ENCODE measurements around the gene GSG1.

GSG1 gene

GRCh38 chr12:13141686-13142085, 38.2 kb upstream of the GSG1 start:
- Histone ChIP-seq H3K9ac (ENCODE audit: low read length in 2 of 2) (no peak overlapping the region), H3K4me1 (ENCODE audit: control insufficient read depth, insufficient read depth, low read length) (no peaks in the 10 kb centered on the region)

DNA sequence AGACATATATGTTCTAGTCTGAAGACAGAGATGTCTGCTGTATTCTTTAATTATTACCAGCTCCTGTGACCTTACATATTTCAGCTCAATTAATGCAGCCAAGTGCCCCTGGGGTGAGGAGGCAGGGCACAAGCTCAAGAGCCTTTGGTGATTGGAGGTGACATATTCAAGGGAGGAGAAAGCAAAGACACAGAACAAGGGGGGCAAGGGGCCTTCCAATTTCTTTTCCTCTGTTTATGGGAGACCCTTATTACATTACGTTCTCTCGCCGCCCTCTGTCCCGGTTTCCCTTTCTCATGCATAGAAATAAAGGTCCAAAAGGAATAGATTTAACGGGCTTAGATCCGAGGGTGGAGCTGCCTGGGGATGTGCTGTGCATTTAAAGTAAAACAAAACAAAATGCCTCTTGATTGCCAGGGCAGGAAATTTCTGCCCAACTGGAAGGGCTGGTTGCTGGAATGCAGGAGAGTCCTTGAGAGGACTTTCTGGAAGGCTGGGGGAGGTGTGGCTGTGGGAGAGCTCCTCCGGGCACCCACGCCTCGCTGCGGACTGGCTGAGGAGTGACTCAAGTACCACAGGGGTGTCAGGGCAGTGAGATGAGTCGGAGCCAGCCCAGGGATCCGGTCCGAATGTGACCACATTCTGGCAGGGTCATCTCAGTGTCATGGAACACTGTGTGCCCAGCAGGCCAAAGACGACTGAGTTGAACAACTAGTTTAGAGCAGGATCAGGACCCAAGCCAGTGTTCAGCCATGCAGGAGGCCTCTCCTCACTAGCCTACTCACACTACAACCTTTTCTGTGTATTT, 32.1 kb upstream of the GSG1 start:
- H3K36me3 ChIP-seq (ENCODE audit: control insufficient read depth in 2 of 2, insufficient read depth in 2 of 2, low read length in 2 of 2): no peaks in the 10 kb centered on the region
- no peak overlapping the region for H3K9ac ChIP-seq (ENCODE audit: low read length in 2 of 2)
- no peaks in the 10 kb centered on the region for H3K4me1 ChIP-seq (ENCODE audit: control insufficient read depth, insufficient read depth, low read length)
- no peaks in the 10 kb centered on the region for H3K9me3 ChIP-seq (ENCODE audit: control insufficient read depth in 2 of 2, low read length in 2 of 2)
- no peak overlapping the region for H3K27ac ChIP-seq (ENCODE audit: low read length)
- no peak overlapping the region for H3K4me3 ChIP-seq (ENCODE audit: low read length in 2 of 2)
- H3K27me3 ChIP-seq (ENCODE audit: control insufficient read depth in 1 of 2, insufficient read depth in 2 of 2, low read length in 2 of 2): no peaks in the 10 kb centered on the region

More at GRCh38 chr12:13141686-13142085, 38.2 kb upstream of the GSG1 start:
- no peak overlapping the region for H3K4me3 ChIP-seq (ENCODE audit: low read length in 2 of 2)
- H3K27ac ChIP-seq (ENCODE audit: low read length): no peak overlapping the region
- H3K27me3 ChIP-seq (ENCODE audit: control insufficient read depth in 1 of 2, insufficient read depth in 2 of 2, low read length in 2 of 2): no peaks in the 10 kb centered on the region
- H3K9me3 ChIP-seq (ENCODE audit: control insufficient read depth in 2 of 2, low read length in 2 of 2): no peaks in the 10 kb centered on the region
- H3K36me3 ChIP-seq (ENCODE audit: control insufficient read depth in 2 of 2, insufficient read depth in 2 of 2, low read length in 2 of 2): no peaks in the 10 kb centered on the region

DNA sequence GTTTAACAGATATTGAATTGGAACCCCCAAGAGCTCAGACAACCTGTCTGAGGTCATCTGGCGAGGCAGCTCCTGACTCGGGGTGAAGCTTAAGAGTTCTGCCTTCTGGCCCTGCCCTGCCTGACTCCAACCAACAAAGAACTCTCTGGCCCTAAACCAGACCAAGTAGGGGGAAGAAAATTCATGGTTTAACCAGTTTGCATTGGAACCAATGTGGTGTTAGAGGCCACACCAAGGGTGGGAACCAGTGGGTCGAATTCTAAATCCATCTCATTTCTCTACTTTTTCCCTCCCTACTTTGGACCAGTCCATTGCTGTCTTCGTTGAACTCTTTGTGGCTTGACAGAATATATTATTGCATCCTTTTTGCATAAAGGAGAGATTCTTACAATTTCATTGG, 30.4 kb upstream of the GSG1 start:
- H3K27me3 ChIP-seq (ENCODE audit: control insufficient read depth in 1 of 2, insufficient read depth in 2 of 2, low read length in 2 of 2): no peaks in the 10 kb centered on the region
- no peaks in the 10 kb centered on the region for H3K4me1 ChIP-seq (ENCODE audit: control insufficient read depth, insufficient read depth, low read length)
- no peak overlapping the region for H3K9ac ChIP-seq (ENCODE audit: low read length in 2 of 2)
- H3K9me3 ChIP-seq (ENCODE audit: control insufficient read depth in 2 of 2, low read length in 2 of 2): no peaks in the 10 kb centered on the region
- no peak overlapping the region for H3K4me3 ChIP-seq (ENCODE audit: low read length in 2 of 2)
- H3K27ac ChIP-seq (ENCODE audit: low read length): no peak overlapping the region
- H3K36me3 ChIP-seq (ENCODE audit: control insufficient read depth in 2 of 2, insufficient read depth in 2 of 2, low read length in 2 of 2): no peaks in the 10 kb centered on the region

- Histone ChIP-seq H3K4me1 (ENCODE audit: control insufficient read depth, insufficient read depth, low read length) (no peaks in the 10 kb centered on the region), H3K4me3 (ENCODE audit: low read length in 2 of 2) (no peak overlapping the region), H3K9me3 (ENCODE audit: control insufficient read depth in 2 of 2, low read length in 2 of 2) (no peaks in the 10 kb centered on the region), H3K27ac (ENCODE audit: low read length) (no peak overlapping the region), H3K27me3 (ENCODE audit: control insufficient read depth in 1 of 2, insufficient read depth in 2 of 2, low read length in 2 of 2) (no peaks in the 10 kb centered on the region), H3K9ac (ENCODE audit: low read length in 2 of 2) (no peak overlapping the region), H3K36me3 (ENCODE audit: control insufficient read depth in 2 of 2, insufficient read depth in 2 of 2, low read length in 2 of 2) (no peaks in the 10 kb centered on the region)
Observed at GRCh38 chr12:13130981-13131380, 27.5 kb upstream of the GSG1 start.

DNA sequence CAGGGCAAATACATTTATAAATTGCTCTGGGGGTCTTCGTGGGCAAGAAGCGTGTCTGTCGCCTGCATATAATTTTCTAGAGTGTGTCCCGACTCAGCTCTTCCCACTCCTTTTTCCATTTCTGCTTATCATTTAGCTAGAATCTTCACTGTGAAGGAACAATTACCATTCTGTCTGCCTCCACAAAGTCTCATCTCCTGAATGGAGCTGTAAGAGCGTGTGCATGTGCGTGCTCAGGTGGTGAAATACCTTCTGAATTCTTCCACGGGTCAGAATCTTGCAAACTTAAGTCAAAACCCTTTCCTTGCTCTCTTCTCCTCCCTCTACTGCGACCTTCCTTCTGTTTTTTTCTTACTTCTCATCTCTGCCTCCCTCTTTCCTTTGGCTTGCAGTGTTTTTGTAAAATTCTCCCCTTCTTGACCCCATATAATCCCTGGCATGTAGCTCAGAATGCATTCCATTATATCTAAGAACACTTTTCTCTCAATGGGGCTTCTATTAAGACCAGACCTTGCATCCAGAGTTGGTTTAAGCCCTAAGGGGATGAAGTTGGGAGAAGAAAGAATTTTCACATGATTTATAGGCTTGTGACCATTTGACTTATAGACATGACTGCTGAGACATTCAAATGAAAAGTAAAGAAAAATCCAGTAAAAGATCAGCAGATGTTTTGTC, 25.0 kb upstream of the GSG1 start:
- Histone ChIP-seq H3K4me3 (ENCODE audit: low read length in 2 of 2) (no peak overlapping the region), H3K27me3 (ENCODE audit: control insufficient read depth in 1 of 2, insufficient read depth in 2 of 2, low read length in 2 of 2) (no peaks in the 10 kb centered on the region), H3K4me1 (ENCODE audit: control insufficient read depth, insufficient read depth, low read length) (no peaks in the 10 kb centered on the region), H3K9me3 (ENCODE audit: control insufficient read depth in 2 of 2, low read length in 2 of 2) (no peaks in the 10 kb centered on the region), H3K36me3 (ENCODE audit: control insufficient read depth in 2 of 2, insufficient read depth in 2 of 2, low read length in 2 of 2) (no peaks in the 10 kb centered on the region), H3K27ac (ENCODE audit: low read length) (no peak overlapping the region), H3K9ac (ENCODE audit: low read length in 2 of 2) (no peak overlapping the region)

DNA sequence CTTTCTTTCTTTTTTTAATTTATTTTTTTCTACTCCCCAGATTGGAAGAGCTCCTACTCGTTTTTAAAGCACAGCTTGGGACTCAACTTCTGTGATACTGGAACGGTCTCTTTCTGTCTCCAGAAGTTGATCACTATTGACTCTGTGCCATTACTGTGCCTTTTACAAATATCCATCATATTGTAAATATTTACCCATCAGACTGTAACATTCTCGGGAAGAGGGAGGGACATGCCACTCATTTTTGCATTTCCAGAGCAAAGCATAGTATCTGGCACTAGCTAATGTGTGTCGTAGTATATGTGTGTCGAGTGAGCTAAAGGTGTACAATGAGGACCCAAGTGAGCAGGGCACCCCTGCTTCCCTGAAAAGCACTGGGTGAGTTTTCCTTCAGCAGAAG, 24.0 kb upstream of the GSG1 start:
- Histone ChIP-seq H3K4me3 (ENCODE audit: low read length in 2 of 2) (no peak overlapping the region), H3K9ac (ENCODE audit: low read length in 2 of 2) (no peak overlapping the region), H3K27ac (ENCODE audit: low read length) (no peak overlapping the region), H3K27me3 (ENCODE audit: control insufficient read depth in 1 of 2, insufficient read depth in 2 of 2, low read length in 2 of 2) (no peaks in the 10 kb centered on the region), H3K36me3 (ENCODE audit: control insufficient read depth in 2 of 2, insufficient read depth in 2 of 2, low read length in 2 of 2) (no peaks in the 10 kb centered on the region), H3K9me3 (ENCODE audit: control insufficient read depth in 2 of 2, low read length in 2 of 2) (no peaks in the 10 kb centered on the region), H3K4me1 (ENCODE audit: control insufficient read depth, insufficient read depth, low read length) (no peaks in the 10 kb centered on the region)

- Histone ChIP-seq H3K4me3 (ENCODE audit: low read length in 2 of 2) (no peak overlapping the region), H3K9me3 (ENCODE audit: control insufficient read depth in 2 of 2, low read length in 2 of 2) (no peaks in the 10 kb centered on the region), H3K4me1 (ENCODE audit: control insufficient read depth, insufficient read depth, low read length) (no peaks in the 10 kb centered on the region), H3K27ac (ENCODE audit: low read length) (no peak overlapping the region), H3K9ac (ENCODE audit: low read length in 2 of 2) (no peak overlapping the region), H3K27me3 (ENCODE audit: control insufficient read depth in 1 of 2, insufficient read depth in 2 of 2, low read length in 2 of 2) (no peaks in the 10 kb centered on the region), H3K36me3 (ENCODE audit: control insufficient read depth in 2 of 2, insufficient read depth in 2 of 2, low read length in 2 of 2) (no peaks in the 10 kb centered on the region)
Observed at GRCh38 chr12:13126494-13126893, 23.0 kb upstream of the GSG1 start.

DNA sequence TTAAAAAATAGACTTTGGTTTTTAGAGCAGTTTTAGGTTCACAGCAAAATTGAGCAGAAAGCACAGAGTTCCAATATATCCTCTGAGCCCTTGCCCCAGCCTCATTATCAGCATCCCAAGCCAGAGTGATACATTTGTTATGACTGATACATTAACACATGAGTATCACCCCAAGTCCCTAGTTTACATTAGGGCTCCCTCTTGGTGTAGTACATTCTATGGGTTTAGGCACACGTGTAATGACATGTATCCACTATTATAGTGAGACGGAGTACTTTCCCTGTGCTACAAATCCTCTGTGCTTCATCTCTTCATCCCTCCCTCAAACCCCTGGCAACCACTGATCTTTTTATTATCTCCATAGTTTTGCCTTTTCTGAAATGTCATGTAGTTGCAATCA, 22.5 kb upstream of the GSG1 start:
- Histone ChIP-seq H3K27ac (ENCODE audit: low read length) (no peak overlapping the region), H3K4me1 (ENCODE audit: control insufficient read depth, insufficient read depth, low read length) (no peaks in the 10 kb centered on the region), H3K27me3 (ENCODE audit: control insufficient read depth in 1 of 2, insufficient read depth in 2 of 2, low read length in 2 of 2) (no peaks in the 10 kb centered on the region), H3K9ac (ENCODE audit: low read length in 2 of 2) (no peak overlapping the region), H3K9me3 (ENCODE audit: control insufficient read depth in 2 of 2, low read length in 2 of 2) (no peaks in the 10 kb centered on the region), H3K36me3 (ENCODE audit: control insufficient read depth in 2 of 2, insufficient read depth in 2 of 2, low read length in 2 of 2) (no peaks in the 10 kb centered on the region), H3K4me3 (ENCODE audit: low read length in 2 of 2) (no peak overlapping the region)

GRCh38 chr12:13124656-13125505, 21.4 kb upstream of the GSG1 start:
- no peak overlapping the region for H3K9ac ChIP-seq (ENCODE audit: low read length in 2 of 2)
- no peaks in the 10 kb centered on the region for H3K9me3 ChIP-seq (ENCODE audit: control insufficient read depth in 2 of 2, low read length in 2 of 2)
- H3K27ac ChIP-seq (ENCODE audit: low read length): no peak overlapping the region
- no peaks in the 10 kb centered on the region for H3K27me3 ChIP-seq (ENCODE audit: control insufficient read depth in 1 of 2, insufficient read depth in 2 of 2, low read length in 2 of 2)
- no peak overlapping the region for H3K4me3 ChIP-seq (ENCODE audit: low read length in 2 of 2)
- H3K36me3 ChIP-seq (ENCODE audit: control insufficient read depth in 2 of 2, insufficient read depth in 2 of 2, low read length in 2 of 2): no peaks in the 10 kb centered on the region
- no peaks in the 10 kb centered on the region for H3K4me1 ChIP-seq (ENCODE audit: control insufficient read depth, insufficient read depth, low read length)

DNA sequence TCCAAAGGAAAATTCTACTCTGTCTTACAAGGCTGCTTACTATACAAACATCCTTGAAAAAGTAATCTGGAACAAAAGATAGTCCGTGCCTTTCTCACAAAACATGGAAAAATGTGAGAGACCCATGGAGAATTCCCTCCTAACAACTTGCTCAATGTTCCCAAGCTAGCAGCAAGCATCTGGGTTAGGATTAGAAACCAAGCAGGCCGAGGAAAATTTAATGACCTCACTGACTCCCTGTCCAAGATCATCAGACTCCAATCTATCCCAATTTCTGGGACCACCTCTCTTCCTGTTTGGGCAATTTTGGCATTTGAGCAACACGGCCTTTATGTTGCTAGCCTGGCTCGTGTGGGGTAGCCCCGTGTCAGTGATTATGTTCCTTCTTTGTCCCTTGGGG, 18.1 kb upstream of the GSG1 start:
- no peak overlapping the region for H3K9ac ChIP-seq (ENCODE audit: low read length in 2 of 2)
- no peaks in the 10 kb centered on the region for H3K36me3 ChIP-seq (ENCODE audit: control insufficient read depth in 2 of 2, insufficient read depth in 2 of 2, low read length in 2 of 2)
- no peaks in the 10 kb centered on the region for H3K9me3 ChIP-seq (ENCODE audit: control insufficient read depth in 2 of 2, low read length in 2 of 2)
- H3K27me3 ChIP-seq (ENCODE audit: control insufficient read depth in 1 of 2, insufficient read depth in 2 of 2, low read length in 2 of 2): no peaks in the 10 kb centered on the region
- no peaks in the 10 kb centered on the region for H3K4me1 ChIP-seq (ENCODE audit: control insufficient read depth, insufficient read depth, low read length)
- H3K4me3 ChIP-seq (ENCODE audit: low read length in 2 of 2): no peak overlapping the region
- no peak overlapping the region for H3K27ac ChIP-seq (ENCODE audit: low read length)
